Activated naive CD4-positive, alpha-beta T cell treated with anti-CD3 and anti-CD28 coated beads, Interleukin-2, amount 50 U/mL, for 16 hours (primary cell): ENCODE data around the gene COL24A1.
"Not testable (repeated sequence)": the region's sequence is repeated elsewhere in the genome, so short reads cannot be mapped to it uniquely, and the experiment has no call there.

Experiments
- DNase-seq: peaks from one replicate; pipeline ENCODE4 v3.0.0-alpha.2; 2020

The COL24A1 gene

DNA sequence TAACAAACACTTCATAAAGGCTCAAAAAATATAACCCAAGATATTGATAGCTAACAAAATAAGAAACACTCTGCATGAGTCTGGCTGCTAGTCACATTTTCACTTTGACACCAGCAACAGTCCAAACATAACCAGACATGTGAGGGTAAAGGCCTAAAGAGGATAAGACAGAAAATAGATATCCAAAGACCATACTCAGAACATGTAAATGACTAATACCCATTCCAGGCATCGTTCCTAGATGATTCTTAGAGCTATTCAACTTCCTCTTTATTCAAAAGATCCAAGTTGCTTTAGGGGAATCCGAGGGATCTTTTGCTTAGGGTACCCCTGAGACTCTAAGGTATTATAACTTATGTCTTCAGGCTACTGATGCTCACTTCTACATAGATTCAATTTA lies 5.1 kb downstream of the COL24A1 start:
- no peak for DNase-seq

DNA sequence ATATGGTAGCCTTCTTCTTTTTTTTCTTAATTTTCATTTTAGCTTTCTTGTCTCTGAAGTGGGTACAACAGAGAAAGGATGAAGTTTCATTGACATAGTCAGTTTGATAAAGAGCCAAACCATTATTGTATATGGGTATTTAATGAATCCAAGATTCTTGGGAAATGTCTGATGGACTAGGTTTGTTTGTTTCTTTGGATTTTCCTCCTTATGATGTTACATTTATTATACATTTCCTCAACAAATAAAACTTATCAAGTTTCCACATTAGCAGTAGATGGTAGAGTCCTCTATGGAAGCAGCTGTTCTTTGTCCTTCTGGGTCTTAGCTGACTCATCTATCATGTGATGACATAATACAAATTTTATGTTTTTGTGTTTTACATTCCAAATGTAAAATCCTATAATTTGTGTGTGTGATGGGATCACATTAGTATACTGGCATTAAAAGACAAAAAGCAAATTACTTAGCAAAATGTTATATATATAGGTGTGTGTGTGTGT lies 6.0 kb downstream of the COL24A1 start:
- no peak for DNase-seq

DNA sequence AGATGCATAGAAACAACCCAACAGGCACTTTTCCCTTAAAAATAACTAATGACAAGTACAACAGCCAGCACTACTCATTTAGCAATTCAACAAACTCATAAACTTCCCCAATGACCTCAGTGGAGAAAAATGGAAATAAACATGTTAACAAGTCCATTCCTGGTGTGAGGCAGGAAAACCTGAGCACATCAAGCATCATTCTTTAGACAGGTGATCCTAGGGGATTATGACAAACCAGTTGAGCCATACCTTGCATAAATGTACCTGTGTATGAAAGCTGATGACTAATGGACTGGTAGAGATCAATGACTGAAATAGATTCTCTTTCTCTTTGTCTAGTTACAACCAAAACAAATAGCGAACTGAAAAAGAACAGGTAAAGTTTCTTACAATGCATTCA lies 7.0 kb downstream of the COL24A1 start:
- no peak for DNase-seq

DNA sequence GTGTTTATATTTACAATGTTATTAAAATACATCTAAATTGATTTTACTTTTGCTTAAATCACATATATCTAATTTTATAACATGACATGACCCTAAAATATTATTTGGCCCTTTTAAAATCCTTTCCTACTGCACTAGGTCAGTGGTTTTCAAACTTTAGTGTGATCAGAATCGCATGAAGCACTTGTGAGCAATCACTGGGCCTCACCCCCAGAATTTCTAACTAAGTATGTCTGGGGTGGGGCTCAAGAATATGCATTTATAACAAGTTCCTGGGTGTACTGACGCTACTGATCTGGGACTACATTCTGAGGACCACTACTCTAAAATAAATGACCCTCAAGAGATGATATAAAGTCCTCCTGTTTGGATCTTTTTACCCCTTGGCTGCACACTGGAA lies 8.8 kb downstream of the COL24A1 start:
- no peak for DNase-seq

DNA sequence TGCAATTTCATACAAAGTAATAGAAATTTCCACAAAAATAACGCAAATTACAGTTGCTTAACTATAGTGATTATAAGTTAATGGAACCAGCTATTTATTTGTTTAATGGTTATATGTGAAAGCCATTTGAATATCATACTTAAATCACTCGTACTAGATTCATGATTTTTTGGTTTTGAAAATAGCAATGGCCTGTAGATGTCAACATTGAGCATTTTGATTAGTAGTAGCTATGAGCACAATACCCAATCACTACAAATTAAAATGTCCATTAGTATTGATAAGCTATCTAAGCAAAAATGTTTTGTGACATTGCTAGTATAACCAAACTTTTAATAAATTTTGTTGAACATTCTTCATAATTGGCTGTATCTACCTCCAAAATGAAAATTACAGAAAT lies 10.0 kb downstream of the COL24A1 start:
- no peak for DNase-seq

DNA sequence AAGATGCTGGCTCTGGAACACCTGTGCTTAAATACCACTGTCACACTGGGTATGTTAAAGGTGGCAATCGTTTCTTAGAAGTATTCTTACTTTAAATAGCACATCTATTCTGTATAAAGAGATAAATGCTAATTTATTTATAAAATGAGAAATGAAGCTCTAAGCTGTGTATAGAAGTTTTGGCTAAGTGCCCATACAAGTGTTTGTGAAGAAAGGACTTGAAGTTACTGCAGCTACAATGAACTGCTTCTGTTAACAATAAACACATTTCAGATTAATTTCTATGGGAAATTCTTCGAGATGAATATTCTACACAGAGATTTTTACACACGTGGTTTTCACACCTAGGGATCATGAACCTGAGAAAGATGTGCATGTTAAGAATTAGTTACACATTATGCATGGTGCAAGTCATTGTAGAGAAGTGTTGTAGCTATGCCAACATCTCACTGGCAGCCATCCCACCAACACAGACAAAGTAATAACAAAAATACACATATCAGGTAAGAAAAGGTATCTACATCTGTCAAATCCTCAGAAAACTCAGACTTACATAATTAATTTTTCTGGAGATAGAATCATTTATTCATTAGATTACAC lies 16.2 kb downstream of the COL24A1 start:
- no peak for DNase-seq

DNA sequence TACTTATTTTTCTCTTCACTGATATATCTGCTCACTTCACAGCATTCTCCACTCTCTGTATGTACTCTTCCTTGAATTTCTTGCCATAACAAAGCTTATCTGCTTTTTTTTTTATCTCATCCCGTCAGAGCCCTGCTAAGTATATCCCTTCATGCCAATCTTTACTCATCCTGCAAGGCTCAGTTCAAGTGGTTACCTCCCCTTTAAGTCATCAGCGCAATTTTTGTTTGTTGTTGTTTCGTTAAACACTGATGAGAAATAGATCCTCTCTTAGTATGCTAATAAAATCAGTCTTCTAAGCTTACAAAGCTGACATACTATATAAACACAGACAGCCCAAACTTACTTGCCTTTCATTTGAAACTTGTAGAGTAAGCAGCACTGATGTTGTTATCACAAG lies 17.8 kb downstream of the COL24A1 start:
- DNase-seq: no peak

DNA sequence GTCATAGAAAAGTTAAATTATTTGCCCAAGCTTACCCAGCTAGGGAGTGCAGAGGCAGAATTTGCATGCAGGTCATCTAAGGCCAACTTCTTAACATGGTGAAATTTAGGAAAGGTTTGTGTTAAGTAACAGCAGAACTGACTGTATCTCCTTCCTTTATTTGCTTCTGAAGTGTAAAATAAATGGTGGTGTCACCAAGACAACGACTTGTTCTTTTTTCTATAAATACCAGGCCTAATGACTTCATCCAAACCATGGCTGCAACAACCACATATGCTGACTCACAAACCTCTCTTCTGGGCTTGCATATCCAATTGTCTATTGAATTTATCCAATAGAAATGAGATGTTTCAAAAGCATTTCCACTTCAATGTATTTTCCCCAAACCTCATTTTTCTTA lies 19.1 kb downstream of the COL24A1 start:
- no peak for DNase-seq

DNA sequence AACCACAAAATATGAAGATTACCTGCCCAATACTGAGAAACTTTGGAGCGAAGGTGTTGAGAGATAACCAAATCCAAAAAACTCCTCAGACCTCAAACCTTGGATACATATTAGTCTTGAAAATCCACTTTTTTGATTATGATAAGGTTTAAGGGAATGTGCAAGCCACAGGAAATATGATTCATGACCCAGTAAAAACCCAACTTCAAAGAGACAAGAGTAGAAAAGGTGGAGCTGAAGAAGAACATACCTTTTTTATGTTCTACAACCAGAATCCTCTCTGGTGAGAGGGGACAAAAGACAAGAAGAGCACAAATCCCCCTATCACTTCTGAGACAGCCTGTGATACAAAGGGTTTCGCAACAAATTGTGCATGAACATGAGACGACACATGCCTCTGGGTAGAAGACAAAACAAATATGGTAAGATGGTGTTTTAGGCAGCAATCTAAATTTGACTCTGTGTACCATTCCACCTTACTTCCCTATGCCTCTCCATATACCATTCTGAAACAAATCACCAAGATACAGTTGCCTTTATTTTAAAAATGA lies 37.3 kb downstream of the COL24A1 start:
- DNase-seq: no peak

DNA sequence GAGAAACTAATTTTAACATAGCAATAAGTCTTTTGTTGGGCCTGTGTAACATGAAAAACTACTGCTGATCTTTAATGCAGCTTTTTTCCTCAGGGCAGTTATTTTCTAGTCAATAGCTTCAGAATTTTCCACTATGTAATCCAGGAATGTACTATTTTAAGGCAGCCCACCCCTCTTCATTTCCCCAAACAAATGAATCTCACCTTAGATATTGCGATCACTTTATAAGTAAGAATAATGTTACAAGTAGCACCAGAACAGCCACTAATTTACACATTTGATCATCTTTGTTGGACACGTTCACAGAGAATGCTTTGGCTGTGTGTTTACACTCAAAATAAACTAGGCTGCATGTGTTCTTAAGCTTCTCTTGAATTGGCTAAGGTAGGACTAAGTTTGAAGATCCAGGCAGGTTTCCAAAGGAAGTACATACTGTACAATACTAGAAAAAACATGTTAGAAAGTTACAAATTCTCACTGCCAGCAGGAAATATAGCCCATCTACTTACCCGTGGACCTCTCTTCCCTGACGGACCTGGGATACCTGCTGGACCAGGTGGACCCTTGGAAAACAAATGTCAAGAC lies 41.7 kb downstream of the COL24A1 start:
- DNase-seq: no peak

DNA sequence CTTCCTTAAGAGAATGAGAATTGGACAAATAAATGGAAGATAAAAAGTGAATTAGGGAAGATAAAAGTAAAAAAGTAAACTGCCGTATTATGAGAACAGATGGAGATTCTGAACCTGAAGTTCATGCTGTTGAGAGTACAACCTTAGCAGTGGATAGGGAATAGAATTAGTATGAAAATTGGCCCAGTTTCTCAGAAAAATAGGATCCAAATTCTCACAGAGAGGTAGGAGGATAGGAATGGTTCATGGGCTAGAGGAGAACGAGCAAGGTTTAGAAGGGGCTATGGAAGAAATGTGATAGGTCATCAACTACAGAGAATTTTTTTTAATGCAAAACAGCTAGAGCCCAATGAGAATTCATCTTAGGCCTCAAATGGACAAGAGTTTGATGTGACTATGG lies 42.3 kb downstream of the COL24A1 start:
- no peak for DNase-seq

DNA sequence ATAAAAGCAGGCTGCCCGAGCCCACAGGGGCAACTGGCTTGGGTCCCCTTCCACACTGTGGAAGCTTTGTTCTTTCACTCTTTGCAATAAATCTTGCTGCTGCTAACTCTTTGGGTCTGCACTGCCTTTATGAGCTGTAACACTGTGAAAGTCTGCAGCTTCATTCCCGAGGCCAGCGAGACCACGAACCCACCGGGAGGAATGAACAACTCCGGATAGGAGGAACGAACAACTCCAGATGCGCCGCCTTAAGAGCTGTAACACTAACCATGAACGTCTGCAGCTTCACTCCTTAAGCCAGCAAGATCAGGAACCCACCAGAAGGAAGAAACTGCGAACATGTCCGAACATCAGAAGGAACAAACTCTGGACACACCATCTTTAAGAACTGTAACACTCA lies 45.0 kb downstream of the COL24A1 start:
- DNase-seq: not testable (repeated sequence)

DNA sequence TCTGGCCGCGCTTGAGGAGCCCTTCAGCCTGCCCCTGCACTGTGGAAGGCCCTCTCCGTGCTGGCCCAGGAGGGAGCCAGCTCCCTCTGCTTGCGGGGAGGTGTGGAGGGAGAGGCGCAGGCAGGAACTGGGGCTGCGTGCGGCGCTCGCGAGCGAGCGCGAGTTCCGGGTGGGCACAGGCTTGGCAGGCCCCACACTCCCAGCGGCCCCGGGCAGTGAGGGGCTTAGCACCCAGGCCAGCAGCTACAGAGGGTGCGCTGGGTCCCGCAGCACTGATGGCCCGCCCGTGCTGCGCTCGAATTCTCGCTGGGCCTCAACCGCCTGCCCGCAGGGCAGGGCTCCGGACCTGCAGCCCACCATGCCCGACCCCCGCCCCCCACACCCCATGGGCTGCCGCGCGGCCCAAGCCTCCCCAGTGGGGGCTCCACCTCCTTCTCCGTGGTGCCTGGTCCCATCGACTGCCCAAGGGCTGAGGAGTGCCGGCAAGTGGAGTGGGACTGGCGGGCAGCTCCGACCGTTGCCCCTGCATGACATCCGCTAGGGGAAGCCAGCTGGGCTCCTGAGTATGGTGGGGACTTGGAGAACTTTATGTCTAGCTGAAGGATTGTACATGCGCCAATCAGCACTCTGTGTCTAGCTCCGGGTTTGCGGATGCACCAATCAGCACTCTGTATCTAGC lies 46.0 kb downstream of the COL24A1 start:
- DNase-seq: no peak

DNA sequence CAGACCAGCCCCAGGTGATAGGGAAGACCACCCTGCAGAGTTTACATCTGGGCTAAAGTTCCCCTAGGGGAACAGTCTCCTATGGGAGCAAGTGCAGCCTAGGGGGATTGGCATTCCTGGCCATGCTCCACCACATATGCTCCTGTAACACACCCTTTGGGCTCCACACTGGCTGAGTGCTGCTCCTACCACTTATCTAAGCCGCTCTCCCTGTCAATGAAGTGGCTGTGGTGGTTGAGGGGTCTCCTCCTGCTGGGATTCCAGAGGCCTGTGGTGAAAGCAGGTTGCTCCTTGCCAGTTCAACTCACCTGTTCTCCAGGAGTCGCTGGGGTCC lies 51.1 kb downstream of the COL24A1 start:
- DNase-seq: no peak

DNA sequence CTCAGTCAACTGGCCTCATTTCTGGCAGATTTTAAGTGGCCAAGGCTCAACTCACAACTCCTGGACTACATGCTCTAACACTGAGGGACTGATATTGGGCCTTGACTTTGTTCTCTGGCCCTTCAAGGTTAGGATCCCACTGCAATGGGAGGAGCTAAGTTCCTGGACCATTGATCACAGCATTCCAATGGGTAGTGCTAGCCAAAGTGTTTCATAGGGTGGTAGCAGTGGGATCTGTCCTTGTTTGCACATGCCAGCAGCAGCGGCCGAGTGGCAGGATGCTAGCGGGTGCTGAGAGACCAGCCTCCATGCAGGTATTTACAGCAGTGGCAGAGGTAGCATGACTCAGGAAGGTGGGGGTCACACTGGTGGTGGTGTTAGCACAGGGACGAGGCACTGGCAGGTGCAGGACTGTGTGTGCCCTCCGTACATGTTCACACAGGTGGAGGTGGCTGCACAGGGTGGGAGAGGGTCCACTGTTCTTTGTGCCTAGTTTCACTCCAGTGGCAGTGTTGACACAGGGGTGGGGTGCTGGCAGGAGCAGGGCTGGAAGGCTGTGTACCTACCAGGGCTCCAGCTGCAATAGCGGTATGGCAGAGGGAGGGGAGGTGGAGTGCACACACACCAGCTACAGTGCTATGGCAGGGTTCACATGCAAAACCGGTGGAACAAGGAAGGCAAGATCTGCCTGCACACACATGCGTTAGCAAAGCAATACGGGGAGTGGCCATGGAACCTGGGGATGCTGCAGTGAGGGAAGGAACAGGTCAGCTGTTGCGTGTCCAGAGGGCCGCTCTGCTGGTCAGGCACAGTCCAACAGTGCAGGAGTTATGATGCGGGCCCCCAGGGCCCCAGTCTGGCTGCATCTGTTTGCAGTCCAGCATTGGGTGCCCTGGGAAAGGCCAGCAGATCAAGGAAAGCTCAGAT lies 51.7 kb downstream of the COL24A1 start:
- DNase-seq: no peak

DNA sequence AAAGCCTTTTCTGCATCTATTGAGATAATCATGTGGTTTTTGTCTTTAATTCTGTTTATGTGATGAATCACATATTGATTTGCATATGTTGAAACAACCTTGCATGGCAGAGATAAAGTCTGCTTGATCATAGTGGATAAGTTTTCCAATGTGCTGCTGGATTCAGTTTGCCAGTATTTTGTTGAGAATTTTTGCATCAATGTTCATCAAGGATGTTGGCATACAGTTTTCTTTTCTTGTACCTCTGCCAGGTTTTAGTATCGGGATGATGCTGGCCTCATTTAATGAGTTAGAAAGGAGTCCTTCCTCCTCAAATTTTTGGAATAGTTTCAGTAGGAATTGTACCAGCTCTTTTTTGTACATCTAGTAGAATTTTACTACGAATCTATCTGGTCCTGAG lies 55.0 kb downstream of the COL24A1 start:
- no peak for DNase-seq

DNA sequence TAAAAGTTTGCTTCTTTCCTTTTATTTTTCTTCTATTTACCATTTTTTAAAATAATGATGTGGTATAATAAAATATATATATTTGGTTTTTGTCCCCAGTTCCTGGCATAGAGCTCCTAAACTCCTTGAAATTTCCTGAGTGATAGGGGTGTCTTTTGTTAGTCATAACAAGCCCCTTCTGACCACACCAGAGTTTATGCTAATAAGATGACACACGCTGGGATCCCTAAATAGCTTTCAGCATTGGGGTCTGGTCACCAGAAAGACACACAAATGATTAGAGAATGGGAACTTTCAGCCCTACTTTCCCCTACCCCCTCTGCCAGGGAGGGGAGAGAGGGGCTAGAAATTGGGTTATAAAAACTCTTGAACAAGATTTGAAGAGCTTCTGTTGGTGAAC lies 56.2 kb downstream of the COL24A1 start:
- no peak for DNase-seq

DNA sequence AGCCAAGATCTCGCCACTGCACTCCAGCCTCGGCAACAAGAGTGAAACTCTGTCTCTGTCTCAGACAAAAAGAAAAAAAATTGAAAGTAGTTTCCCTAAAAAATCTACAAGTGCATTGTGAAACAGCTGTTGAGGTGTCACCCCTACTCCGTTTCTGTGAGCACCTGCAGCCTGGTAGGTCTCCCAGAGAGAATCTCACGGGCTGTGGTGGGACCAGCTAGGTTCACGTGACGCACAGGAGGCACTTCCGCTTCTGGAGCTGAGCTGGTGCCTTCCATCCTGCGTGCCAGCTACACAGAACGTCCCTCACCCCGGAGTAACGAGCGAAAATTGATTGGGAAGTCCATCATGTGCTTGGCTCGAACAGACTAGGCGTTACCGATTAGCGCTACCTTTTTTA lies 66.8 kb downstream of the COL24A1 start:
- no peak for DNase-seq

DNA sequence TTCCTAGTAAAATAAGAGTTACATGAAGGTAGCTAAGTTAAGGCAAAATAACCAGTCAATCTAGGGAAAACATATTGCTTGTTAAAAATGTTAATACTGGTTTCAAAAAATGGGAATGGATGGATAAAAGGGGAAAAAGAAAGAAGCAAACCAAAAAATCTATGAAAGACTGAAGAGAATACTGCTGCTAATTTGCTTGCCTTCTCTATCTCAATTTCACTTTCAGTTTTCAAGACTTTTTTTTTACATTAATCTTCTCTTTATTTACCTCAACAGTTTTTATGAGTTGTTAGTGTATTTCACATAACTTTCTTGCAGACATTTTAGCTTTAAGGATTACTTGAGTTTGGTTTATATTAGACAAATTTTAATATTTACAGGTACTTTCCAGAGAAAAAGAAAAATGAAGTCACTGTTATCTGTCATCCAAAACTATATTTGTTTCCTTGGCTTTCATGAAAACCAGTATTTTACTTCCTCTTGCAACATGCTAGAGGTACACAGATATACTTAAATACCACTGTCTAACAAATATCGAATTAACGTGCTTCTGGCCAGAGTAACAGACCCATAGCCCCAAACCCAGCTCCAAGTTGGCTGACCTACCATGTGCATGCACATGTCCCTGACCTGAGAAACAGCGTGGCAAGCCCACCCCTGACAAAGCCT lies 70.7 kb downstream of the COL24A1 start:
- no peak for DNase-seq

DNA sequence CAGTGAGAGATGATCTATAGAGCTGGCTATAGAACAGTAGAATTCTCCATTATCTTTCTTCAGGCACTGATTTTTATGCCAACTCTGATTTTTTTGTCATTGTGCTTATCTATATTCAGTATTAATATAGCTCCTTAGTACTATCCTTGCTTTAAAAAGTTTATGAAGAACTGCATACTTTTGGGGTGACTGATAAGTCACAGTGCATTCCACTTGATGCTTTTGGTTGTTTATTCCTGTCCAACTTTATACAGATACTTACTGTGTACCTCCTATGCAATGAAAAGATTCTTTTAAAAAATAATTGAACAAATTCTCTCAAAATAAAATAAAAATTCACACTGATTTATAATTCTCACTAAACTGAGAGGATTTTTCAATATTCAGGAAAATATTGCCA lies 71.6 kb downstream of the COL24A1 start:
- no peak for DNase-seq

DNA sequence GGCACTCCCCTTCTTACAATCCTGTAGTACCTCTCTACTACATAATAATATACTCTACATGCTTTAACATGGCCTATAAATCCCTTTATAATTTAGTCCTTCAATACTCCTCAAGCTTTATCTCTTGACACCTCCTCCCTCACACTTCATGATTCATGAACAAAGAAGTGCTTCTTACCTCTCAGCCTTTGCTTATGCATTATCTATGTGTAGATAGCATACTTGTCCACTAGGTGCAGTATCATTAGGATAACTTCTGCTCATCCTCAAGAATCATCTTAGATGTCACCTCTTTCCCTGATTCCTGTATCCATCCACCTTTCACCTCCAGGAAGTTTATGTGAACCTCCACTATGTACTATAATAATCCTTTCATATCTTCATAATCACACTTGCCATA lies 74.4 kb downstream of the COL24A1 start:
- no peak for DNase-seq

DNA sequence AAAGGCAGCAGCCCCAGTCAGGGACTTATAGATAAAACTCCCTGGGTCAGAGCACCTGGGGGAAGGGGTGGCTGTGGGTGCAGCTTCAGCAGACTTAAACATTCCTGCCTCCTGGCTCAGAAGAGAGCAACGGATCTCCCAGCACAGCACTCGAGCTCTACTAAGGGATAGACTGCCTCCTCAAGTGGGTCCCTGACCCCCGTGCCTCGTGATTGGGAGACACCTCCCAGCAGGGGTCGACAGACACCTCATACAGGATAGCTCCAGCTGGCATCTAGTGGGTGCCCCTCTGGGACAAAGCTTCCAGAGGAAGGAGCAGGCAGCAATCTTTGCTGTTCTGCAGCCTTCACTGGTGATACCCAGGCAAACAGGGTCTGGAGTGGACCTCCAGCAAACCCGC lies 84.1 kb downstream of the COL24A1 start:
- DNase-seq: not testable (repeated sequence)

DNA sequence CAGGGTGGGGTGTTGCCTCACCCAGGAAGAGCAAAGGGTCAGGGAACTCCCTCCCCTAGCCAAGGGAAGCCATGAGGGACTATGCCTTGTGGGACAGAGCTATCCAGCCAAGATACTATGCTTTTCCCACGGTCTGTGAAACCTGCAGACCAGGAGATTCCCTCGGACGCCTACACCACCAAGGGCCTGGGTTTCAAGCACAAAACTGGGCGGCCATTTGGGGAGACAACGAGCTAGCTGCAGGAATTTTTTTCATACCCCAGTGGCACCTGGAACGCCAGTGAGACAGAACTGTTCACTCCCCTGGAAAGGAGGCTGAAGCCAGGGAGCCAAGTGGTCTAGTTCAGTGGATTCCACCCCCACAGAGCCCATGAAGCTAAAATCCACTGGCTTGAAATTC lies 84.7 kb downstream of the COL24A1 start:
- DNase-seq: not testable (repeated sequence)
